ENCODE results near the gene GCSH.

GRCh38 chr16:81137754-81138153, 41.6 kb upstream of the GCSH start:
- TF ChIP-seq NFIC (IDR thresholded peaks at IDR 0.05; ENCODE audit: low read depth, low read length) (no peak), CTCF (IDR thresholded peaks at IDR 0.05 in 2 of 3, conservative IDR thresholded peaks at IDR 0.05 in 1 of 3; ENCODE audit: control insufficient read depth in 2 of 3, extremely low read depth in 1 of 3, insufficient read depth in 1 of 3, low read depth in 3 of 3, low read length in 3 of 3) (no peak), BHLHE40 (IDR thresholded peaks at IDR 0.05; ENCODE audit: borderline replicate concordance in 1 of 2, low read depth in 2 of 2, low read length in 1 of 2) (no peak), POLR2A (IDR thresholded peaks at IDR 0.05; ENCODE audit: low read depth, low read length) (no peak), SMAD5 (IDR thresholded peaks at IDR 0.05; ENCODE audit: low read depth) (no peak), CBX5 (IDR thresholded peaks at IDR 0.05; ENCODE audit: low read depth) (no peak)
